Fibroblast of gingiva (primary cell): ENCODE data around the gene FNIP1.
"Not testable (repeated sequence)": the region's sequence is repeated elsewhere in the genome, so short reads cannot be mapped to it uniquely, and the experiment has no call there.

Experiments used
- DNase-seq: peaks from one replicate; pipeline ENCODE4 v3.0.0-alpha.2; 2011; ENCODE audit warnings: low read depth

The FNIP1 gene

GRCh38 chr5:131635684-131636572 is 160.9 kb downstream of the FNIP1 start:
- DNase-seq, result peak; percentile 63

- peak; percentile 100 for DNase-seq
Observed at GRCh38 chr5:131634996-131635683, 161.7 kb downstream of the FNIP1 start, which contains the start of gene RAPGEF6. Gene RAPGEF6 (minus strand): TSS chr5:131635229. CDS start chr5:131635030, 199 bp downstream.

GRCh38 chr5:131634666-131634995 is 162.2 kb downstream of the FNIP1 start:
- DNase-seq, result peak; percentile 39

GRCh38 chr5:131634238-131634637 is 162.6 kb downstream of the FNIP1 start:
- no peak for DNase-seq

GRCh38 chr5:131633830-131634229 is 163.0 kb downstream of the FNIP1 start:
- no peak for DNase-seq

DNA sequence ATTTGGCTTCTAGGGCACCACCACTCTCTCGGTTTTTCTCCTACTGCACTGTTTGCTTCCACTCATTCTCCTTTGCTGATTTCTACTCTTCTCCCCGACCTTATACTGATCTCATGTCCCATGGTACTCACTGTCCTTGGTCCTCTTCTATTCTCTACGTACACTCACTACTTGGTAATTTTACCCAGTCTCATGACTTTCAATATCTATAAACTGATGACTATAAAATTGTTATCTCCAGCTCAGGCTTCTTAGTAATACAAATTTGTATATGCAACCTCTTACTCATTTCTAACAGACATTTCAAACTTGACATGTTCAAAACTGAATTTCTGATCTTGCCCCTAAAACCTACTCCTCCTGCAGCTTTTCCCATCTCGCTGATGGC is 165.9 kb downstream of the FNIP1 start:
- no peak for DNase-seq

GRCh38 chr5:131630208-131630962 is 166.4 kb downstream of the FNIP1 start:
- DNase-seq, result no peak

DNA sequence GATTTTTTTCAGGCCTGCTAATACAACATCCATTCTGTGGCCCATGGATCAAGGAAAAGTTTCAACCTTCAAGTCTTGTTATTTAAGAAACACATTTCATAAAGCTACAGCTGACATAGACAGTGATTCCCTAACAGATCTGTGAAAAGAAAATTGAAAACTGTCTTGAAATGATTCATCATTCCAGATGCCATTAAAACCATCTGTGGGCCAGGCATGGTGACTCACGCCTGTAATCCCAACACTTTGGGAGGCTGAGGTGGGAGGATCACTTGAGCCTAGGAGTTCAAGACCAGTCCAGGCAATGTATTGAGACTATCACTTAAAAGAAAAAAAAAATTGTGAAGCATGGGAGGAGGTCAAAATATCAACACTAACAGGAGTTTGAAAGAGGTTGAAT is 167.8 kb downstream of the FNIP1 start:
- peak; percentile 47 for DNase-seq

DNA sequence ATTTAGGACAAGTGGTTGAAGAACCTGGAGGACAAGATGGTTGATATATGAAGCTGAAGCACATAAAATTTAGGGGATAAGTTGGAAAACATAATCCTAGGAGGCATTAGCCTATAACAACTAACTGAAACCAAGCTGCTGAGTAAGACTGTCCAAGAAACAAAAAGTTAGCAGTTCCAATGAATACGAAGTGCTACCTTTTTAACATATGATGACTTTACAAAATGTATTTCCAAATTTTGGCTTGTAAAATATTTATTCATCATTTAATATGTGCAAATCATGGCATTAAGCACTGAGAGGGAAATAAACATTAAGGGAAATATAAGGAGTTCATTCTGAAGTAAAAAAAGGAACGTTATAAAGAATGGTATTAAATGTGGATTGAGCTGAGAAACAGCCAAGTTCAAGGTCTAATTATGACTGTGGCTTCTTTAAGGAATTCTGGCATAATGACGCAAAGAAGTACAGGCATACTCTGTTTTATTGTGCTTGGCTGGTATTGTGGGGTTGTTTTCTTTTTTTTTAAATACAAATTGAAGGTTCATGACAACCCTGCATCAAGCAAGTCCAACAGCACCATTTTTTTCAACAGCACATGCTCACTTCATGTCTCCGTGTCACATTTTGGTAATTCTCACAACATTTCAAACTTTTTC is 169.5 kb downstream of the FNIP1 start:
- DNase-seq, result no peak

DNA sequence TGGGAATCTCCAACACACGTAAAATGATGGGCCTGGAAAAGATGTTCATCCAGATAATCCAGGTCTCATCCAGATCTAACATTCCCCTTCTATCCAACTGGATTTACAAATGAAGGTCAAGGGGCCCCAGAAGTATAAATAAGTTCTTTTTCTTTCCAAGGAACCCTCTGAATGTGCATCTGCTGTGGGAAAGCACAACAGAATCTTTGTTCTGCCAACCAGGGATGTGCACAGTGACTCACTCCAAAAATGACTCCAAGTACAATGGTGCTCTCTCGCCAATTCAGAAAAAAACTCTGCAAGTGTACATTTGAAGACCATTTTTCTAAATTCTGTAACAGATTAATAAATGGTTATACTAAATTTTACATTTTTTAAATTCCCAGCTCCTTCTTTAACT is 174.2 kb downstream of the FNIP1 start:
- DNase-seq, result peak; percentile 13

DNA sequence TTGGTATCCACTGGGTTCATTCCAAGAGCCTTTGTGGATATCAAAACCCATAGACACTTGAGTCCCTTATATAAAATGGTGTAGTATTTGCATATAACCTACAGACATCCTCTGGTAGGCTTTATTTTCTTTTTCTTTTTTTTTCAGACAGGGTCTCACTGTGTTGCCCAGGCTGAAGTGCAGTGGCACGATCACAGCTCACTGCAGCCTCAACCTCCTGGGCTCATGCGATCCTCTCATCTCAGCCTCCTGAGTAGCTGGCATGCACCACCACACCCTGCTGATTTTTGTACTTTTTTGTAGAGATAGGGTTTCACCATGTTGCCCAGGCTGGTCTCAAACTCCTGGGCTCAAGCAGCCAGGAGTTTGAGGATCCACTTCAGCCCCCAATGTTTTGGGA is 175.7 kb downstream of the FNIP1 start:
- not testable (repeated sequence) for DNase-seq

GRCh38 chr5:131619102-131619501 is 177.7 kb downstream of the FNIP1 start:
- DNase-seq, result no peak

- DNase-seq, result no peak
Observed at GRCh38 chr5:131617140-131617822, 179.5 kb downstream of the FNIP1 start.

GRCh38 chr5:131615957-131616356 is 180.9 kb downstream of the FNIP1 start:
- no peak for DNase-seq

- DNase-seq, result no peak
Observed at GRCh38 chr5:131613423-131613822, 183.4 kb downstream of the FNIP1 start.

DNA sequence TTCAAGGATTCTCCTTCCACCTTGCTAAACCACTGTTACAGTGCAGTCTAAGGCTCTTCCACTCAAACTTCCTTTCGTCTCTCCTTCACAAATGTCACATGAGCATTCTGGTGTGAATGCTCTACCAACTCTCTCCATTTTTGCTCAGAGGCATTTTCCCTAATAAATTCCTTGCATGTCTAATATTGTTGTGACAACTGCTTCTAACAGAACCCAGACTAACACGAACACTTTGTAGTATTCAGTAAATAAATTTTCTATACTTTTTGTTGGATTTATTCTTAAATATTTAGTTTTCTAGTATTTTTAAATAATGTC is 185.8 kb downstream of the FNIP1 start:
- no peak for DNase-seq

DNA sequence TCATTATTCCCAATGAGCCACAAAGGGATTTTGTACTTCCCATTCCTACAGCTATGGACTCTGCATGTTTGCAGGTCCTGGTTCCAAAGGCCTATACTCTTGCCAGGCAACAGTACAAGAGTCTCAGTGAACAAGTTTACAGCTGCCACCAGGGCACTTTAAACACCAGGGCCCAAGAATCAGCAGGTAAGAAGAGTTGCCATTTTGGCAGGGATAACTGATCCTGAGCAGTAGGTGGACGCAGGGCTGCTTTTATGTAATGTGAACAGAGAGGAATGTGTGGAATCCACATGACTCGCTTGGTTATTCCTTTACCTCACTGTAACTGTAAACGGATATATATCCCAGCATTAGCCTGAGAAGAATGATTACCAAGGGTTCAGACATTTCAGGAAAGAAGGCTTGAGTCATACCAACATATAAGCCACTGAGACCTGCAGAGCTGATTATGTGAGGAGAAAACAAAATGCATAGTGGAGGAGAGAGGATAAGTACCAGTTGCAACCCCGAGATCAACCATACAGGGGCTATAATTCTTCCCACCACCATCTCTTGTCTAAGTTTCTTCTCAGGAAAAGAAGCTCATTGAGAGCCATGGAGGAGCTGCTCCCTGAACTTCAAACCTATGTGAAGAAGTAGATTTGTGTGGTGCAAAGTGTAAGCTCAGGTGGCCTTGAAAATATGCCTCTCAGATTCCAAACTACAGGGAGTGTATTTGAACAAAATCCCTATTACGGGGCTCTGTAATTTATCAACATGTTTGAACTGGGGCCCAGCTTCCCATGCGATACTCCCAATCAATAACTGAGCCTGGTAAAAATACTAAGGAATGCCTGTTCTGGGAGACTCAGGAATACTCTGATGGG is 186.4 kb downstream of the FNIP1 start:
- peak; percentile 6 for DNase-seq

- no peak for DNase-seq
Observed at GRCh38 chr5:131609774-131610173, 187.0 kb downstream of the FNIP1 start.

- DNase-seq, result no peak
Observed at GRCh38 chr5:131608597-131608996, 188.2 kb downstream of the FNIP1 start.

GRCh38 chr5:131607903-131608540 is 188.8 kb downstream of the FNIP1 start:
- DNase-seq, result no peak
